Activated CD8-positive, alpha-beta memory T cell treated with anti-CD3 and anti-CD28 coated beads for 36 hours (primary cell): ENCODE data around the gene CDH23. TPM values are rescaled to one million over a fixed set of nuclear protein-coding genes. Genes with fewer than 3 reads are reported as not detected.

Experiments used
- CTCF ChIA-PET: fragments of 350-600 bp; sonication (Branson Sonifier 250); formaldehyde crosslinking; loops from one replicate; lab custom pipeline; 2021; ENCODE audit warnings: antibody characterized with exemption; lab: Charles Lee
- POLR2A ChIA-PET: fragments of 350-600 bp; sonication (Branson Sonifier 250); formaldehyde crosslinking; loops from one replicate; lab custom pipeline; 2021; ENCODE audit warnings: antibody characterized with exemption; lab: Charles Lee
- total RNA-seq, 2 experiments: library from RNA; stranded (reverse); gene quantifications; one replicate each; pipeline ENCODE4 v1.2.3, GENCODE V29; 2021

Gene CDH23
- total RNA-seq, 2 experiments from 2014 or later = 0.25 to 0.55 TPM

GRCh38 chr10:71468363-71469094, 71.8 kb downstream of the CDH23 start:
- CTCF ChIA-PET = no interaction called here
- POLR2A ChIA-PET = no interaction called here

DNA sequence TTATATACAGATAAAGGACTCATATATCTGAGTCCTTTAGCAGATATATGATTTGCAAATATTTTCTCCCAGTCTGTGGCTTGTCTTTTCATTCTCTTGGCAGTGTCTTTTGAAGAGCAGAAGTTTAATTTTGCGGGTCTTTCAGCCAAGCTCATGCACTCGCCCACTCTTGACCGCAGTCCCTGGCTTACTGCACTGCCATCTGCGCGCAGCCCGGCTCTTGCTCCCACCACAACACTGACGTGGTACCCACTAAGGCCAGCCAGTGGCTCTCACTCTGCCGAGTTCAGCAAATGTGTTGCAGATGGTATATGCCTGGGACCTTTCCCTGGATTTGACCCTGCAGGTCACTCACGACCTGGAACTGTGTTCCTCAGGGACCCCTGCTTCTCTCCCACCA, 74.3 kb downstream of the CDH23 start:
- POLR2A ChIA-PET = no interaction called here
- CTCF ChIA-PET = no interaction called here

DNA sequence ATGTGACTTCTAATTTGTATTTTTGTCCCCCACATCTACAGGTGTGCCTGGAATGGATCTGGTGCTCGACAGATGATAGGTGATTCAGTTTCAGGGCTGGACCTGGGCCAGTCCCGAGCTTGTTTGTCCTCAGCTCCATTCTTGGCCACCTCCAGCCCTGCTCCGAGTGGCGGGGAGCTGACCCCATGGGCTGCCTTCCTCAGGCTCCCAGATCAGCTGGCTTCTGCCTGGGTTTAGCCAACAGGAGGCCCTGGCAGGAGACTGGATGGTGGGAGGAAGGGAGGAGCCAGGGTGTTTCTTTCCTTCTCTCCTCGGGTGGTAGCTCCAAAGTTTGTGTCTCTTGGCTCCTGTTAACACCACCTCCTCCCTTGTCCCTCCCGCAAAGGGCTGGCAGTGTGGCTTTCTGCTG, 75.2 kb downstream of the CDH23 start:
- POLR2A ChIA-PET = no interaction called here
- CTCF ChIA-PET = no interaction called here

- CTCF ChIA-PET = no interaction called here
- POLR2A ChIA-PET = no interaction called here
These were observed 75.7 kb downstream of the CDH23 start for GRCh38 chr10:71472466-71472865.

GRCh38 chr10:71472912-71473311, 76.2 kb downstream of the CDH23 start:
- POLR2A ChIA-PET = no interaction called here
- CTCF ChIA-PET = no interaction called here

DNA sequence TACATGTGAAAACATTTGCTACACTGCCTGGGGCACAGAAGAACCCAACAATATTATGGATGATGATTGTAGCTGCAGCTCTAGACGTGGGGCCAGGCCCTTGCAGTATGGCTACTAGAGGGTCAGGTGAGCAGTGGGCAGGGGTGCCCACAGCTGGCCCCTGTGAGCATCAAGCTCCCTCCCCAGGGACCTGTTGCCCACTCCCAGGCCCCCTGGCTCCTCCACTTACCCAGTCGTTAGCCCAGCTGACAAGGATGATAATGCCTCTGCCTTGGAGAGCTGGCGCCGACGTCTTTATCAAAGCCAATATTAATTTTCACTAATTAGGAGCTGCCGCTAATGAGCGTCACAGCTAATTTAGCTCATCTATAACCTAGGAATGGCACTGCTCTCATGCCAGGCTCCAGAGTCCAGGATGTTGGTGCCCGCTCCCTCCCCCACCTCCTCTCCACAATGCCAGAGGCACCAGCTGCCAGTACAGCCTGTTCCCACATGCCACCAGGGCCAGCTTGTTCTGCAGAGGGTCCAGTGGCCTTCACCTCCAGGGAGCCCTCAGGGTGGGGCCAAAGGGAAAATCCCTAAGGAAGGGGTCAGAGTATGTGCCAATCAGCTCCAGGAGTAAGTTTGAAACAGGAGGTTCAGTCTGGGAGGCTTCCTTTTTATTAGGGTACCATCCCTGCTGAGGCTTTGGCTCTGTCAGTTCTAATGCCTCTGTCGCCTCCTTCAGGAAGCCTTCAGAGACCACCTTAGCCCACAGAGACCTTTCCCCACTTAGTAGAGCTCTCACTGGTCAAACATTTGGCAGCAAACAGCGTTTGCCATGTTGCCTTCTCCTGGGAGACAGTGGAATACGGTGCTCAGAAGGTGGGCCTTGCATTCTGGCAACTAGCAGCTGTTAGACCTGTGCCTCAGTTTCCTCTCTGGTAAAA, 77.2 kb downstream of the CDH23 start:
- ChIA-PET CTCF (no interaction called here), POLR2A (no interaction called here)

- ChIA-PET CTCF (no interaction called here), POLR2A (no interaction called here)
These were observed 78.1 kb downstream of the CDH23 start for GRCh38 chr10:71474702-71475242.

DNA sequence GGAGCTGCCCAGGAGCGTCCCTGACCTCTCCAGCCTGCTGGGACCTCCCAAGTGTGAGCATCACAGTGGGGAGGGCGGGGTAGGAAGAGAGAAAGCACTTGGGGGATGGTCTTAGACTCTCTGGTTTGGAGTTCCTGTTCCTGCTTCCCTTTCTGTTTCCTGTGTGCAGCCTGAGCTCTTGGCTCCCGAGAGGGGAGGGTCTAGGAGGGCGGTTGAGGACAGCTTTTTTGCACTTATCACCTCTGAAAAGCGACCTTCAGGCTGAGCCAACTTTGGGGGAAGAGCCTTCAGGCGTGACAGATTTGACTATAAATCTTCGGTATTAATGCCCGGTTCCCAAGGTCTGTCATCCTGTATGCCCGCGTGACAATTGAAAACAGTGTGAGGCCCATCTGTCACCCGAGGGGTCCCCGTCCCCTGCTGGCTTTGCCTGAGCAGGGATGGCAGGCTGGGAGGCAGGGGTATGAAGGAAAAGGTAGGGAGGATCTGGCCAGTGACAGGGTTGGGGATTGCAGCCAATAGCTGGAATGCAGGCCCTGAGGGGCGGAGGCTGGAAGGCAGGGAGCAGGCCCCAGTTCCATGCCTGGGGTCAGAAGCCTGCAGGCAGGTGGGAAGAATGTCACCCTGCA, 78.6 kb downstream of the CDH23 start:
- CTCF ChIA-PET = no interaction called here
- POLR2A ChIA-PET = no interaction called here

- ChIA-PET CTCF (no interaction called here), POLR2A (no interaction called here)
These were observed 79.7 kb downstream of the CDH23 start for GRCh38 chr10:71476228-71477011.

DNA sequence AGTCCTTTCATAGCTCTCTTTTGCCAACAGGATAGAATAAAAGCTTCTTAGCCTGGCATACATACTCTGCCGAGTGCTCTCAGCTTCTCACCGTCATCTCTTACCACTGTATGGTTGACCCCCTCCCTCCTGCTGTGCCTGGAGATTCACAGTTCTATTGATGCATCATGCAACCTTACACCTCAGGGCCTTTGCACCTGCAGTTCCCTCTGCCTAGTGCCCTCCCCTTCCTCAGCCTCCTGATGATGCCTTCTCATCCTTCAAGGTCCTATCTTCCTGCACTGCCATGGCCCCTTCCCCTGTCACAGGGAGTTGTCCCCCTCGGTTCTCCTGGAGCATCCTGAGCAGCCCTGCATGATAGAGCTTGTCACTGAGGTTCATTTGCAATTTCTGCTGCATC, 81.5 kb downstream of the CDH23 start:
- POLR2A ChIA-PET = no interaction called here
- CTCF ChIA-PET = no interaction called here

DNA sequence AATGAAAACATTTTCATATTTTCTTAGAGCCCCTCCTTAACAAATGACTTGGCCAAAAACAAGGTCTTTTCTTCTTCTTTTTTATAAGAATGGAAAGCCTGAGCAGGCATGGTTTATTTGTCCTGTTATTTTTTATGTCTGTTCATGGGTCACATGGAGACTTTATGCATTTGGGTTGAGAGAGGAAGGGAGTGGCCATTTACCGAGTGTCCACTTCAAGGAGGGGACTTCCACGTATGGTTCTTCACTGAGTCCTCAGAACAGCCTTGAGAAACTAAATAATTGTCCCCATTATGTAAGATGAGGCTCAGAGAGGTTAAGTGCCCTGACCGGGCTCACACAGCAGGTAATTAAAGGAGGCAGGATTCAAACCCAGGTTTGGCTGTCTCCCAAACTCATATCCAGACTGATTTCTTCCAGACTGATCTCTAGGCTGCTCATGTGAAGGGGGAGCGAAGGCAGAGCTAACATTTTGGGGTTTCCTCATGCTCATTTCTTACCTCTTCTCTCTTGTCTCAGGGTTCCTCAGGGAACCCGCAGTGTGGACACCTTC, 82.2 kb downstream of the CDH23 start:
- ChIA-PET CTCF (no interaction called here), POLR2A (no interaction called here)

GRCh38 chr10:71479831-71480230, 83.1 kb downstream of the CDH23 start:
- CTCF ChIA-PET = no interaction called here
- POLR2A ChIA-PET = no interaction called here

DNA sequence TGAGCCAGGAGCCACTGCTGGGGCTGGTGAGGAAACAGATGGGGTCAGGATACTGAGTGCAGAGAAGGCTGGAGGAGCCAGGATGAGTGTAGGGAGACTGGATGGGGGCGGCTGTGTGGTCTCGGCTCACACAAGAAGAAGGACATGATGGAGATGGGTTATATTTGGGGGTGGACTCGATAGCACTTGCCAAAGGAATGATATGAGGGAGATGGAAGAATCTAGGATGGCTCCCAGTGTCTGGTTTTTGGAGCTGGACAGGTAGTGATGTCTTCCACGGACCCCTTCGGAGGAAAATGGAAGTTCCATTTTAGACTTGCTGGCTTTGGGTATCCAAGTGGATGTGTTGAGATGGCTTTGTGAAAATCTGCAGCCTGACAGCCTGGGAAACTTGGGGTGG, 83.9 kb downstream of the CDH23 start:
- ChIA-PET POLR2A (no interaction called here), CTCF (no interaction called here)

- CTCF ChIA-PET = no interaction called here
These were observed 85.2 kb downstream of the CDH23 start for GRCh38 chr10:71481746-71482410.

DNA sequence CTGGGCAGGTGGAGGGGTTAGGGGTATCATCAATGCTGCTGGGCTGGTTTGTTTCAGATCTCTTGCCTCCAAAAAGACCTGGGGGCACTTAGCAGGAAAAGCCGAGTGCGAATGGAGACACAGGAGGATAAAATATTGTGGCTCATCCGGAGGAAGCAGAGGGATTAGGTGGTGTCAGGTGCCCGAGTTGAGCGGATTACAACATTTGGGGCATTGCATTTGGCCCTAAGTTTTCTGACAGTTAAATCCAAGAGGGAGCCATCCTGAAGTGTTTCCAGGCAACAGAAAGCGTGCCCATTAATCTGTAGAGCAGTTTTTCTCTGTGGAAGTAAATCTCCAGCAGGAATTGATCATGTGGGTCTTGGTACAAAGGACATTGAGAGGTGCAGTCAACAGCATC, 85.9 kb downstream of the CDH23 start:
- CTCF ChIA-PET = no interaction called here
- POLR2A ChIA-PET = no interaction called here

More at GRCh38 chr10:71481746-71482410, 85.2 kb downstream of the CDH23 start:
- POLR2A ChIA-PET = no interaction called here

GRCh38 chr10:71483135-71483534, 86.4 kb downstream of the CDH23 start:
- ChIA-PET CTCF (no interaction called here), POLR2A (no interaction called here)

- POLR2A ChIA-PET = no interaction called here
- CTCF ChIA-PET = interaction anchor here (0.7 kb wide), 1 partner anchor 117 kb away, joined by 4 read pairs; no protein-coding TSS in a partner anchor
These were observed 87.4 kb downstream of the CDH23 start for GRCh38 chr10:71483885-71484751.
